ENCODE data around the gene LRRC38. TPM values are rescaled to one million over a fixed set of nuclear protein-coding genes. Genes with fewer than 3 reads are reported as not detected.

Gene LRRC38
- total RNA-seq, 4 donors from 2014 or later, result 0.39 to 1.7 (median 0.87) TPM; not detected in 1

- Histone ChIP-seq H3K27me3 (peaks cover 0 to 8% of the 10 kb centered on the region in 2 donors), H3K4me1 (no peaks in the 10 kb centered on the region), H3K27ac (no peak overlapping the region), H3K36me3 (no peaks in the 10 kb centered on the region), H3K4me3 (no peak overlapping the region), H3K9me3 (no peaks in the 10 kb centered on the region)
- no peak for DNase-seq (ENCODE audit: low spot score in 2 of 2)
- 82% methylated on average over 5 of the region's 5 CpGs for WGBS, 2 donors
- TF ChIP-seq EP300 (IDR thresholded peaks at IDR 0.05), result no peak
- TF ChIP-seq POLR2A (IDR thresholded peaks at IDR 0.05), result no peak
- TF ChIP-seq CTCF (IDR thresholded peaks at IDR 0.05), result no peak
These were observed 14.4 kb downstream of the LRRC38 start for GRCh38 chr1:13499422-13499821.

- H3K27me3 ChIP-seq, result peaks cover 0 to 6% of the 10 kb centered on the region in 2 donors
- H3K27ac ChIP-seq, result no peak overlapping the region
- H3K4me1 ChIP-seq, result no peaks in the 10 kb centered on the region
- no peak overlapping the region for H3K4me3 ChIP-seq
- H3K9me3 ChIP-seq, result no peaks in the 10 kb centered on the region
- no peaks in the 10 kb centered on the region for H3K36me3 ChIP-seq
- TF ChIP-seq CTCF (IDR thresholded peaks at IDR 0.05) (no peak), EP300 (IDR thresholded peaks at IDR 0.05) (no peak), POLR2A (IDR thresholded peaks at IDR 0.05) (no peak)
- no peak for DNase-seq (ENCODE audit: low spot score in 2 of 2)
- 55 to 58% methylated on average over 7 of the region's 7 CpGs for WGBS, 2 donors
These were observed 15.2 kb downstream of the LRRC38 start for GRCh38 chr1:13498553-13498952.

GRCh38 chr1:13495186-13495585, 18.6 kb downstream of the LRRC38 start:
- Histone ChIP-seq H3K27me3 (peaks cover 0 to 7% of the 10 kb centered on the region in 2 donors), H3K36me3 (no peaks in the 10 kb centered on the region), H3K4me3 (no peak overlapping the region), H3K9me3 (no peaks in the 10 kb centered on the region), H3K4me1 (no peaks in the 10 kb centered on the region), H3K27ac (no peak overlapping the region)
- no peak for TF ChIP-seq POLR2A (IDR thresholded peaks at IDR 0.05)
- TF ChIP-seq EP300 (IDR thresholded peaks at IDR 0.05), result no peak
- no peak for TF ChIP-seq CTCF (IDR thresholded peaks at IDR 0.05)
- DNase-seq (ENCODE audit: low spot score in 2 of 2), result no peak
- whole genome bisulfite sequencing, 2 donors, result 61% methylated on average over 7 of the region's 7 CpGs

GRCh38 chr1:13494712-13495111, 19.1 kb downstream of the LRRC38 start:
- Histone ChIP-seq H3K4me1 (no peaks in the 10 kb centered on the region), H3K9me3 (no peaks in the 10 kb centered on the region), H3K27ac (no peak overlapping the region), H3K36me3 (no peaks in the 10 kb centered on the region), H3K4me3 (no peak overlapping the region), H3K27me3 (peaks cover 0 to 7% of the 10 kb centered on the region in 2 donors)
- 76 to 93% methylated on average over 6 of the region's 6 CpGs for WGBS, 2 donors
- DNase-seq (ENCODE audit: low spot score in 2 of 2), result no peak
- no peak for TF ChIP-seq CTCF (IDR thresholded peaks at IDR 0.05)
- TF ChIP-seq POLR2A (IDR thresholded peaks at IDR 0.05), result no peak
- no peak for TF ChIP-seq EP300 (IDR thresholded peaks at IDR 0.05)

- H3K27me3 ChIP-seq, result peaks cover 0 to 7% of the 10 kb centered on the region in 2 donors
- H3K36me3 ChIP-seq, result no peaks in the 10 kb centered on the region
- TF ChIP-seq EP300 (IDR thresholded peaks at IDR 0.05), result no peak
- no peak for TF ChIP-seq POLR2A (IDR thresholded peaks at IDR 0.05)
- TF ChIP-seq CTCF (IDR thresholded peaks at IDR 0.05), result no peak
- no peak for DNase-seq (ENCODE audit: low spot score in 2 of 2)
- H3K27ac ChIP-seq, result no peak overlapping the region
- H3K4me1 ChIP-seq, result no peaks in the 10 kb centered on the region
- no peak overlapping the region for H3K4me3 ChIP-seq
- no peaks in the 10 kb centered on the region for H3K9me3 ChIP-seq
- WGBS, 2 donors, result 75 to 77% methylated on average over 5 of the region's 5 CpGs
These were observed 19.8 kb downstream of the LRRC38 start for GRCh38 chr1:13494025-13494424.
